Chondrocyte (in vitro differentiated cells): Measurements from ENCODE around the gene C1orf50. TPM values are rescaled to one million over a fixed set of nuclear protein-coding genes. Genes with fewer than 3 reads are reported as not detected.

Experiments
- DNase-seq: peaks from one replicate; pipeline ENCODE4 v3.0.0; 2021; ENCODE audit warnings: mixed read lengths, low spot score
- H3K27ac Mint-ChIP-seq: one replicate; pipeline ENCODE4 v1.8.0; 2021; ENCODE audit warnings: mild to moderate bottlenecking, moderate library complexity, mixed read lengths; ENCODE audit not compliant: unreplicated experiment
- H3K27me3 Mint-ChIP-seq: 2 replicates; pipeline ENCODE4 v1.8.0; 2021; ENCODE audit warnings: low read depth, mixed read lengths
- H3K36me3 Mint-ChIP-seq: 2 replicates; pipeline ENCODE4 v1.8.0; 2021; ENCODE audit warnings: low read depth, mixed read lengths
- H3K4me1 Mint-ChIP-seq: 2 replicates; pipeline ENCODE4 v1.8.0; 2021; ENCODE audit warnings: low read depth, mild to moderate bottlenecking, mixed read lengths
- H3K4me3 Mint-ChIP-seq: one replicate; pipeline ENCODE4 v1.8.0; 2021; ENCODE audit warnings: mild to moderate bottlenecking, moderate library complexity, mixed read lengths; ENCODE audit not compliant: unreplicated experiment
- H3K9me3 Mint-ChIP-seq: 2 replicates; pipeline ENCODE4 v1.8.0; 2021; ENCODE audit warnings: low read depth, mixed read lengths
- CTCF ChIP-seq: fragments of 200-600 bp; sonication (generic); IDR thresholded peaks from 2 replicates; pipeline ENCODE4 v1.5.0; 2021; ENCODE audit warnings: antibody characterized with exemption, mild to moderate bottlenecking, moderate library complexity
- total RNA-seq: library from RNA; stranded (reverse); gene quantifications from 3 replicates; pipeline ENCODE4 v1.2.1, GENCODE V29; 2021

C1orf50 gene
- total RNA-seq, 1 donor from 2014 or later: 6.7 TPM

- Mint-ChIP-seq H3K4me1 (no peaks in the 10 kb centered on the region), H3K4me3 (no peak overlapping the region), H3K27ac (no peak overlapping the region), H3K9me3 (no peaks in the 10 kb centered on the region), H3K27me3 (no peaks in the 10 kb centered on the region), H3K36me3 (peaks cover 9% of the 10 kb centered on the region)
- no peak for DNase-seq
- TF ChIP-seq CTCF: no peak
Observed at GRCh38 chr1:42786097-42786496, 19.0 kb downstream of the C1orf50 start.

- no peak for TF ChIP-seq CTCF
- Mint-ChIP-seq H3K9me3 (no peaks in the 10 kb centered on the region), H3K36me3 (peaks cover 4% of the 10 kb centered on the region), H3K27me3 (no peaks in the 10 kb centered on the region), H3K27ac (peak overlapping the region; percentile 22), H3K4me1 (no peaks in the 10 kb centered on the region), H3K4me3 (no peak overlapping the region)
- no peak for DNase-seq
Observed at GRCh38 chr1:42788021-42788420, 21.0 kb downstream of the C1orf50 start.

GRCh38 chr1:42793824-42794223, 26.8 kb downstream of the C1orf50 start:
- no peaks in the 10 kb centered on the region for H3K4me1 Mint-ChIP-seq
- H3K27me3 Mint-ChIP-seq: no peaks in the 10 kb centered on the region
- no peak overlapping the region for H3K4me3 Mint-ChIP-seq
- no peak for TF ChIP-seq CTCF
- H3K9me3 Mint-ChIP-seq: no peaks in the 10 kb centered on the region
- no peaks in the 10 kb centered on the region for H3K36me3 Mint-ChIP-seq
- no peak overlapping the region for H3K27ac Mint-ChIP-seq
- no peak for DNase-seq

GRCh38 chr1:42797414-42797813, 30.4 kb downstream of the C1orf50 start:
- H3K36me3 Mint-ChIP-seq: no peaks in the 10 kb centered on the region

GRCh38 chr1:42797979-42798378, 30.9 kb downstream of the C1orf50 start:
- Mint-ChIP-seq H3K36me3 (no peaks in the 10 kb centered on the region), H3K9me3 (no peaks in the 10 kb centered on the region), H3K4me1 (peaks cover 3% of the 10 kb centered on the region), H3K27ac (no peak overlapping the region), H3K27me3 (no peaks in the 10 kb centered on the region), H3K4me3 (no peak overlapping the region)
- DNase-seq: no peak
- TF ChIP-seq CTCF: no peak

More at GRCh38 chr1:42797414-42797813, 30.4 kb downstream of the C1orf50 start:
- H3K27ac Mint-ChIP-seq: no peak overlapping the region
- H3K4me3 Mint-ChIP-seq: no peak overlapping the region
- peaks cover 3% of the 10 kb centered on the region for H3K4me1 Mint-ChIP-seq
- no peak for DNase-seq
- H3K9me3 Mint-ChIP-seq: no peaks in the 10 kb centered on the region
- no peaks in the 10 kb centered on the region for H3K27me3 Mint-ChIP-seq
- TF ChIP-seq CTCF: no peak
